Astrocyte (in vitro differentiated cells and primary cell): ENCODE measurements around the gene DOK5. TPM values are rescaled to one million over a fixed set of nuclear protein-coding genes. Genes with fewer than 3 reads are reported as not detected.

Source experiments
- DNase-seq: peaks from one replicate; pipeline ENCODE4 v3.0.0-alpha.2; 2010; ENCODE audit warnings: low read depth
- FAIRE-seq: peaks from 2 replicates; lab custom pipeline; 2011; peaks lifted over from hg19 to GRCh38; lab: Jason Lieb, UNC
- H2AFZ ChIP-seq: 2 replicates; pipeline ENCODE4 v1.6.0; 2012; ENCODE audit warnings: low read depth, low read length, inconsistent platforms
- H3K27ac ChIP-seq: 2 replicates; pipeline ENCODE4 v1.5.1; 2011; ENCODE audit warnings: low read depth, low read length, inconsistent platforms
- H3K27me3 ChIP-seq: 2 replicates; pipeline ENCODE4 v1.6.0; 2011; ENCODE audit warnings: low read length, inconsistent platforms; ENCODE audit not compliant: insufficient read depth
- H3K36me3 ChIP-seq: 2 replicates; pipeline ENCODE4 v1.5.1; 2011; ENCODE audit warnings: low read length, inconsistent platforms; ENCODE audit not compliant: insufficient read depth
- H3K4me1 ChIP-seq: 2 replicates; pipeline ENCODE4 v1.5.1; 2011; ENCODE audit warnings: low read length, inconsistent platforms; ENCODE audit not compliant: insufficient read depth
- H3K4me2 ChIP-seq: 2 replicates; pipeline ENCODE4 v1.6.0; 2012; ENCODE audit warnings: low read length, inconsistent platforms
- H3K4me3 ChIP-seq: 2 replicates; pipeline ENCODE4 v1.5.1; 2011; ENCODE audit warnings: low read depth, mild to moderate bottlenecking, low read length, inconsistent platforms; ENCODE audit not compliant: insufficient read depth
- H3K79me2 ChIP-seq: 2 replicates; pipeline ENCODE4 v1.6.0; 2012; ENCODE audit warnings: mild to moderate bottlenecking, low read length, inconsistent platforms; ENCODE audit not compliant: insufficient read depth
- H3K9ac ChIP-seq: 2 replicates; pipeline ENCODE4 v1.6.0; 2012; ENCODE audit warnings: mild to moderate bottlenecking, low read length, inconsistent platforms
- H3K9me3 ChIP-seq: 2 replicates; pipeline ENCODE4 v1.5.1; 2012; ENCODE audit warnings: low read depth, mild to moderate bottlenecking, low read length, inconsistent platforms; ENCODE audit not compliant: insufficient read depth
- H4K20me1 ChIP-seq: 2 replicates; pipeline ENCODE4 v1.6.0; 2012; ENCODE audit warnings: low read length, inconsistent platforms; ENCODE audit not compliant: insufficient read depth
- H3K27ac Mint-ChIP-seq: one replicate; pipeline ENCODE4 v1.8.0; 2021; ENCODE audit warnings: mild to moderate bottlenecking, mixed read lengths; ENCODE audit not compliant: unreplicated experiment
- H3K27me3 Mint-ChIP-seq: one replicate; pipeline ENCODE4 v1.8.0; 2021; ENCODE audit warnings: low read depth, mixed read lengths; ENCODE audit not compliant: unreplicated experiment
- H3K36me3 Mint-ChIP-seq: one replicate; pipeline ENCODE4 v1.8.0; 2021; ENCODE audit warnings: low read depth, mixed read lengths; ENCODE audit not compliant: unreplicated experiment
- H3K4me1 Mint-ChIP-seq: one replicate; pipeline ENCODE4 v1.8.0; 2021; ENCODE audit warnings: low read depth, mixed read lengths; ENCODE audit not compliant: unreplicated experiment
- H3K4me3 Mint-ChIP-seq: one replicate; pipeline ENCODE4 v1.8.0; 2021; ENCODE audit warnings: mild to moderate bottlenecking, moderate library complexity, mixed read lengths; ENCODE audit not compliant: unreplicated experiment
- H3K9me3 Mint-ChIP-seq: one replicate; pipeline ENCODE4 v1.8.0; 2021; ENCODE audit warnings: mild to moderate bottlenecking, mixed read lengths; ENCODE audit not compliant: unreplicated experiment
- CTCF ChIP-seq: IDR thresholded peaks from 2 replicates; pipeline ENCODE4 v1.5.1; 2011; ENCODE audit warnings: low read depth, mild to moderate bottlenecking, inconsistent platforms, low read length, moderate library complexity; ENCODE audit not compliant: insufficient read depth
- EZH2 ChIP-seq: IDR thresholded peaks from 2 replicates; pipeline ENCODE4 v1.6.1; 2012; ENCODE audit warnings: mild to moderate bottlenecking, low read length, inconsistent platforms; ENCODE audit not compliant: insufficient read depth
- total RNA-seq: library from RNA; stranded (reverse); gene quantifications from 2 replicates; pipeline ENCODE4 v1.2.1, GENCODE V29; 2021

DOK5 gene
- total RNA-seq, 1 donor from 2014 or later, result 1.2 TPM

GRCh38 chr20:54608943-54609342 lies 133.6 kb downstream of the DOK5 start:
- H3K9ac ChIP-seq, result no peak overlapping the region
- no peak overlapping the region for H3K4me2 ChIP-seq
- no peak overlapping the region for H3K4me3 ChIP-seq
- no peak overlapping the region for H3K27ac ChIP-seq
- Mint-ChIP-seq H3K4me1 (no peaks in the 10 kb centered on the region), H3K4me3 (no peak overlapping the region), H3K27me3 (no peaks in the 10 kb centered on the region), H3K27ac (no peak overlapping the region), H3K9me3 (no peaks in the 10 kb centered on the region), H3K36me3 (no peaks in the 10 kb centered on the region)
- no peaks in the 10 kb centered on the region for H3K36me3 ChIP-seq
- H2AFZ ChIP-seq, result no peak overlapping the region
- no peaks in the 10 kb centered on the region for H4K20me1 ChIP-seq
- FAIRE-seq (no peak), DNase-seq (no peak)
- no peak for TF ChIP-seq CTCF
- TF ChIP-seq EZH2, result no peak
- H3K9me3 ChIP-seq, result no peaks in the 10 kb centered on the region
- no peaks in the 10 kb centered on the region for H3K79me2 ChIP-seq
- H3K27me3 ChIP-seq, result no peaks in the 10 kb centered on the region
- no peaks in the 10 kb centered on the region for H3K4me1 ChIP-seq

GRCh38 chr20:54611708-54612412 lies 136.5 kb downstream of the DOK5 start:
- Mint-ChIP-seq H3K4me3 (no peak overlapping the region), H3K4me1 (no peaks in the 10 kb centered on the region), H3K27ac (no peak overlapping the region), H3K36me3 (no peaks in the 10 kb centered on the region), H3K27me3 (no peaks in the 10 kb centered on the region), H3K9me3 (no peaks in the 10 kb centered on the region)
- TF ChIP-seq CTCF, result no peak
- TF ChIP-seq EZH2, result no peak
- Histone ChIP-seq H3K27ac (no peak overlapping the region), H3K9ac (no peak overlapping the region), H3K36me3 (no peaks in the 10 kb centered on the region), H2AFZ (no peak overlapping the region), H3K9me3 (no peaks in the 10 kb centered on the region), H3K79me2 (no peaks in the 10 kb centered on the region), H3K4me1 (no peaks in the 10 kb centered on the region), H4K20me1 (no peaks in the 10 kb centered on the region), H3K4me2 (no peak overlapping the region), H3K4me3 (no peak overlapping the region), H3K27me3 (no peaks in the 10 kb centered on the region)
- FAIRE-seq (no peak), DNase-seq (no peak)

DNA sequence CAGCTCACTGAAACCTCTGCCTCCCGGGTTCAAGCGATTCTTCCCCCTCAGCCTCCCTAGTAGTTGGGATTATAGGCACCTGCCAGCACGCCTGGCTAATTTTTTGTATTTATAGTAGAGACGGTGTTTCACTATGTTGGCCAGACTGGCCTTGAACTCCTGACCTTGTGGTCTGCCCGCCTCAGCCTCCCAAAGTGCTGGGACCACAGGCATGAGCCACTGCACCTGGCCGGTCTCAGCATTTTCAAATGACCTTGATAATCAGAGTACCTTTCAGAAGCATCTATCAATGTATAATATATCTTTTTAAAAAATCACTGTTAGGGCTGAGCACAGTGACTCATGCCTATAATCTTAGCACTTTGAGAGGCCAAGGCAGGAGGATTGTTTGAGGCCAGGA lies 143.0 kb downstream of the DOK5 start:
- no peaks in the 10 kb centered on the region for H3K36me3 Mint-ChIP-seq
- no peaks in the 10 kb centered on the region for H3K9me3 ChIP-seq
- no peaks in the 10 kb centered on the region for H3K36me3 ChIP-seq
- H3K79me2 ChIP-seq, result no peaks in the 10 kb centered on the region
- no peak overlapping the region for H3K4me2 ChIP-seq
- DNase-seq (no peak), FAIRE-seq (no peak)
- H3K4me1 Mint-ChIP-seq, result peaks cover 14% of the 10 kb centered on the region
- H2AFZ ChIP-seq, result no peak overlapping the region
- no peak overlapping the region for H3K4me3 ChIP-seq
- H3K27ac Mint-ChIP-seq, result no peak overlapping the region
- H3K27me3 ChIP-seq, result no peaks in the 10 kb centered on the region
- TF ChIP-seq CTCF (no peak), EZH2 (no peak)
- no peak overlapping the region for H3K9ac ChIP-seq
- no peak overlapping the region for H3K4me3 Mint-ChIP-seq
- no peaks in the 10 kb centered on the region for H3K9me3 Mint-ChIP-seq
- H3K27me3 Mint-ChIP-seq, result no peaks in the 10 kb centered on the region
- no peak overlapping the region for H3K27ac ChIP-seq
- H4K20me1 ChIP-seq, result no peaks in the 10 kb centered on the region
- H3K4me1 ChIP-seq, result peaks cover 13% of the 10 kb centered on the region
